ENCODE measurements around the gene UNK. TPM values are rescaled to one million over a fixed set of nuclear protein-coding genes. Genes with fewer than 3 reads are reported as not detected.

Gene UNK
- total and polyA plus RNA-seq, 2 of the 13 experiments (the other 11 are each of a cell fraction or from before 2014, with no cell fraction given): 31.6 to 33.0 TPM

DNA sequence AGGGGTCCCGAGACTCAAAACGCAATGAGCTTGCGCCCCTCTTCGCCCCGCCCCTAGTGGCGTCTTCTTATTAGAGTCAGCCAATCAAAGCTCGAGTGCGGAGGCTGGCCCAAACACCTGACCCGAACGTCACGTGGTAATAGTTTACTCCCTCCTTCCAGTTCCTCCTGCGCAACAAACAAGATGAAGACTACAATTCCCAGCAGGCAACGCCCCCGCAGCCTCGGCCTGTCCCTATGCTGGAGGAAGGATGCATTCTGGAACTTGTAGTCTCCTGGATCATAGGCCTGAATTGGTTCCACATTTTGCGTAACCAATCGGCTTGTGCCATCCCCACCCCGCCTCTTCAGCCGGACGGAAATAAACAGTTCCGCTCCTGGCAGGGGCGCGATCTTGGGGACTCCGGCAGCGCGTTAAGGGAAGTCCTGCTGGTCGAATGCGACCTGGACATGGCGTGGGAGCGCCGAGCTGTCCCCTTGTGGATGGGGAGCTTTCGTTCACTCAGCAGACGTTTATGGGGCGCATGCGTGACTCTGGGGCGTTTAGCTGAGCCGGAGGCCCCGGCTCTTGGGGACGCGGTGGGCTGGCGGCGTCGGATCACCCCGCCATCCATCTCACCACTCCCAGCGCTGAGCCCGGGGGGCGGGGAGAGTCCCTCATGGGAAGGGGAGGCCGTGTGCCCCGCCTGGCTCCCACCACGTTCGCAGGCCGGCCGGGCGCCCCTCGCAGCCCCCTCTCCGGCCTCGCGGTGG lies 70.9 kb downstream of the UNK start, which contains the start of gene WBP2 (continued):
- TF ChIP-seq ZFAT (CRISPR knock-in tag; conservative IDR thresholded peaks at IDR 0.05) (no peak), TOE1 (CRISPR knock-in tag; IDR thresholded peaks at IDR 0.05) (peak; percentile 49; the same call in 1 of the 2 replicates), TBX2 (CRISPR knock-in tag; IDR thresholded peaks at IDR 0.05; ENCODE audit: borderline replicate concordance) (peak; percentile 91), EP300 (IDR thresholded peaks at IDR 0.05; ENCODE audit: low read depth in 2 of 2, low read length in 2 of 2) (peak in 1 of 2 experiments; percentile 63; a peak in 2 of 4 replicates), EP300 (CRISPR knock-in tag; IDR thresholded peaks at IDR 0.05; ENCODE audit: borderline replicate concordance) (peak; percentile 68), ZNF674 (CRISPR knock-in tag; IDR thresholded peaks at IDR 0.05; ENCODE audit: low read depth) (no peak), SOX6 (IDR thresholded peaks at IDR 0.05) (no peak), SOX6 (CRISPR knock-in tag; IDR thresholded peaks at IDR 0.05) (peak; percentile 63), MXD4 (CRISPR knock-in tag; IDR thresholded peaks at IDR 0.05) (0 out of 2 replicates have a peak, but pooled peaks have one; percentile 83), RARG (CRISPR knock-in tag; IDR thresholded peaks at IDR 0.05; ENCODE audit: low read depth) (no peak), MED13 (CRISPR knock-in tag; IDR thresholded peaks at IDR 0.05) (peak; percentile 85; the same call in 1 of the 2 replicates), ZNF510 (CRISPR knock-in tag; IDR thresholded peaks at IDR 0.05; ENCODE audit: low read depth) (no peak), ZNF180 (CRISPR knock-in tag; IDR thresholded peaks at IDR 0.05; ENCODE audit: borderline replicate concordance, low read depth) (peak; percentile 41; the same call in 1 of the 2 replicates), ZNF703 (CRISPR knock-in tag; IDR thresholded peaks at IDR 0.05; ENCODE audit: borderline replicate concordance) (no peak), PRPF4 (IDR thresholded peaks at IDR 0.05; ENCODE audit: low read depth, low read length, poor library complexity, severe bottlenecking) (no peak), BRD4 (CRISPR knock-in tag; IDR thresholded peaks at IDR 0.05) (no peak; the same call in 1 of the 2 replicates), EEA1 (CRISPR knock-in tag; IDR thresholded peaks at IDR 0.05; ENCODE audit: borderline replicate concordance) (peak; percentile 70; the same call in 1 of the 2 replicates), ELF4 (CRISPR knock-in tag; IDR thresholded peaks at IDR 0.05; ENCODE audit: borderline replicate concordance) (no peak; the same call in none of the 2 replicates), ZNF788 (CRISPR knock-in tag; IDR thresholded peaks at IDR 0.05; ENCODE audit: borderline replicate concordance) (peak; percentile 81; the same call in 1 of the 2 replicates), SIN3B (IDR thresholded peaks at IDR 0.05; ENCODE audit: low read length) (no peak), JUN (CRISPR knock-in tag; IDR thresholded peaks at IDR 0.05) (peak; percentile 38; the same call in 1 of the 2 replicates)
- TF ChIP-seq, protein P1, sequence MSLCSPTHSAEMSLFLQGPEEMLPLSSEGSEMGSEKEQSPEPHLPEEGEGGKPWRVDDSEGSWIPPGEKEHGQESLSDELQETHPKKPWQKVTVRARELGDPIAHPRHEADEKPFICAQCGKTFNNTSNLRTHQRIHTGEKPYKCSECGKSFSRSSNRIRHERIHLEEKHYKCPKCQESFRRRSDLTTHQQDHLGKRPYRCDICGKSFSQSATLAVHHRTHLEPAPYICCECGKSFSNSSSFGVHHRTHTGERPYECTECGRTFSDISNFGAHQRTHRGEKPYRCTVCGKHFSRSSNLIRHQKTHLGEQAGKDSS (CRISPR knock-in tag; IDR thresholded peaks at IDR 0.05; ENCODE audit: borderline replicate concordance, low read depth): peak; percentile 48; the same call in 1 of the 2 replicates
- TF ChIP-seq, protein P2, sequence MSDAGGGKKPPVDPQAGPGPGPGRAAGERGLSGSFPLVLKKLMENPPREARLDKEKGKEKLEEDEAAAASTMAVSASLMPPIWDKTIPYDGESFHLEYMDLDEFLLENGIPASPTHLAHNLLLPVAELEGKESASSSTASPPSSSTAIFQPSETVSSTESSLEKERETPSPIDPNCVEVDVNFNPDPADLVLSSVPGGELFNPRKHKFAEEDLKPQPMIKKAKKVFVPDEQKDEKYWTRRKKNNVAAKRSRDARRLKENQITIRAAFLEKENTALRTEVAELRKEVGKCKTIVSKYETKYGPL (CRISPR knock-in tag; IDR thresholded peaks at IDR 0.05): peak; percentile 73; the same call in 1 of the 2 replicates
- TF ChIP-seq, protein P3, sequence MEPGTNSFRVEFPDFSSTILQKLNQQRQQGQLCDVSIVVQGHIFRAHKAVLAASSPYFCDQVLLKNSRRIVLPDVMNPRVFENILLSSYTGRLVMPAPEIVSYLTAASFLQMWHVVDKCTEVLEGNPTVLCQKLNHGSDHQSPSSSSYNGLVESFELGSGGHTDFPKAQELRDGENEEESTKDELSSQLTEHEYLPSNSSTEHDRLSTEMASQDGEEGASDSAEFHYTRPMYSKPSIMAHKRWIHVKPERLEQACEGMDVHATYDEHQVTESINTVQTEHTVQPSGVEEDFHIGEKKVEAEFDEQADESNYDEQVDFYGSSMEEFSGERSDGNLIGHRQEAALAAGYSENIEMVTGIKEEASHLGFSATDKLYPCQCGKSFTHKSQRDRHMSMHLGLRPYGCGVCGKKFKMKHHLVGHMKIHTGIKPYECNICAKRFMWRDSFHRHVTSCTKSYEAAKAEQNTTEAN (CRISPR knock-in tag; conservative IDR thresholded peaks at IDR 0.05): 0 out of 2 replicates have a peak, but pooled peaks have one; percentile 56

All from HepG2 (cell line).